Stimulated activated CD8-positive, alpha-beta memory T cell treated with anti-CD3 and anti-CD28 coated beads, Interleukin-7, amount 100 ng/mL, for 48 hours (primary cell): Measurements from ENCODE around the gene VAV2.

Source experiments
- DNase-seq, 2 donors: peaks; one replicate each; pipeline ENCODE4 v3.0.0-alpha.2; 2020; ENCODE audit warnings: low read depth in 1 of 2; ENCODE audit errors: extremely low read depth in 1 of 2

The VAV2 gene

DNA sequence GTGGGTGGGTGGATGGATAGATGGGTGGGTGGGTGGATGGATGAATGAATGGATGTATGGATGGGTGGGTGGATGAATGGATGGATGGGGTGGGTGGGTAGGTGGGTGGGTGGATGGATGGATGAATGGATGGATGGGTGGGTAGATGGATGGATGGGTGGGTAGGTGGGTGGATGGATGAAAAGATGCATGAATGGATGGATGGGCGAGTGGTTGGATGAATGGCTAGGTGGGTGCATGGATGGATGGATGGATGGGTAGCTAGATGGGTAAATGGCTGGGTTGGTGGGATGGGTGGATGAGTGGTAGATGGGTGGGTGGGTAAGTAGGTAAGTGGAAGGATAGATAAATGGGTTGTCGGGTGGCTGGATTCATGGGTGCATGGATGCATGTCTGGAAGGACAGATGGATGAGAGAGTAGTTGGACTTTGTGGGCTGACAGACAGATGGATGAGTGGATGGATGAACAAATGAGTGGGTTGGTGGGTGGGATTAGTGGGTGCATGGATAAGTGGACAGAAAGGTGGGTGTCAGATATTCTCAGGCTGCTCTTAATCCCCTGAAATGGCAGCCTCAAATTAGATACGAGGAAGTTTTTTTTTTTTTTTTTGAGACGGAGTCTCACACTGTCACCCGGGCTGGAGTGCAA is 153.1 kb downstream of the VAV2 start:
- no peak for DNase-seq

DNA sequence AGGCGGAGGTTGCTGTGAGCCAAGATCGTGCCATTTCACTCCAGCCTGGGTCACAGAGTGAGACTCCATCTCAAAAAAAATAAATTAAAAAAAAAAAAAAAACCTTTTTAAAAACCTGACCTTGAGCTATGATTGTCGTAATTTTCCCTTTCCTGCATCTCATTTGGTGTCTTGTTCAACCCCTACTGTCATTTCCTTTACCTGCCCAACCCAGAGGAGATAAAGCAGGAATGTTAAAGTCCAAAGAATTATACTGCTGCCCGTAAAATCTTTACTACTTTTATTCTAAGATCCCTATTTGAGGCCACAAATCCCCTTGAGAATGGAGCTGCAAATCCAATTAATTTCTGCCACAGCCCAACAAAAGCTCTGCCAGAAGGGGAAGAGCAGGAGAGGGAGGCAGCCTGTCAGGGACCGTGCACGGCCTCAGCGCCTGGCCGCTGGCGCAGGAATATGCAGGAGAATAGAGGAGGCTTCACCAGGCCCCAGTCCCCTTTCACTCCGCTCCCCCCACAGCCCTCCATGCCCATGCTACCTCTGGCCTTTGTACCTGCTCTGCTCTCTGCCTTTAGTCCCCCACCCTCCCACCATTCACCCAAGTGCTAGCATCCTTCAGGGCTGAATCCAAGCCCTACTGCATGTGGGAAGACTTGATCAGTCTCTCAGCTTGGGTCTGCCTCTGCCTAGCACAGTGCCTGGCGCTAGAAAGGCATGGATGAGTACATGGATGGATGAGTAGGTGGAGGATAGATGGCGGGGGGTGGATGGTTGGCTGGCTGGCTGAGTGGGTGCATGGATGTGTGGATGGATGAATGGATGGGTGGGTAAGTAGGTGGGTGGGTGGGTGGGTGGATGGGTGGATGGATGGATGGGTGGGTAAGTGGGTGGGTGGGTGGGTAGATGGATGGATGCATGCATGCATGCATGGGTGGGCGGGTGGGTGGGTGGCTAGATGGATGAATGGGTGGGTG is 154.2 kb downstream of the VAV2 start:
- no peak for DNase-seq

- DNase-seq = no peak
Observed at GRCh38 chr9:133836818-133837217, 155.3 kb downstream of the VAV2 start.

GRCh38 chr9:133836001-133836758 is 155.9 kb downstream of the VAV2 start:
- DNase-seq = no peak

- DNase-seq = no peak
Observed at GRCh38 chr9:133835262-133835901, 156.7 kb downstream of the VAV2 start.

DNA sequence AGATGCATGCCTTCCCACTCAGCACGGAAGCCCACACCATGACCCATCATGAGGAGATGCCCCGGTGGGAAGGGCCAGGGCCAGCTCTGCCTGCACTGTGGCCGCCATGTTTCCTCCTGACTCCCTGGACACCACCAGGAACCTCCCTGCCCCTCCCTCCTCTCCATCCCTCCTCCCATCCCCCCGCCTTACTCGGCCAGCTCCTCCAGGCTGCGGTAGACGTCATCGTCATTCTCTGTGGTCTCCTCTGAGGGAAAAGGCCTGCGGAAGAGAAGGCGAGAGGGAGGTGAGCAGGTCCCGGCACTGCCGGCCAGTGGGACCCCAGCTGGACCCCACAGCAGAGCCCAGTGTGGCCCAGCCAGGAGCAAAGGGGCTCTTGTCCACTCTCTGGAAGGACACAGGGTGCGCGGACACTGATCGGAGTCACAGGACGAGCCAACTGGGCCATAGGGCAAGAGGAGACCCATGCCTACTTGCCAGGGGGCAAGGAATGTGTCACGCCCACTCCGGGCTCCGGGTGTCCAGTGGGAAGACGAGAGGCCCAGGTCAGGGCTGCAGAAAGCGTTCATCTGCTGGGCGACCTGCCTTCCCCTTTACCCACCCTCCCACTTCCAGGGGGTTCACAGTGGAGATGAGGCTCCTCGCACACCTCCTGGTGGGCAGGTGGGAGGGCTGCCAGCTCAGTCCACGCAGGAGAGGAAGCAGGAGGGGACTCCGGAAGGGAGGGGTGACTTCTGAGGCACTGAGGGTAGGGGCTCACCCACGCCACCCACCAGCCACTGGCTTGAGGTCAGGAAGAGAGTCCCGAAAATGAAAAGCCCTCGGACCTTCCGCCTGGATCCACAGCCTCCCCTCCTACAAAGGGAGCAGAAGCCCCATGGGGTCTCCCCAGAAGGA is 157.8 kb downstream of the VAV2 start:
- no peak for DNase-seq

DNA sequence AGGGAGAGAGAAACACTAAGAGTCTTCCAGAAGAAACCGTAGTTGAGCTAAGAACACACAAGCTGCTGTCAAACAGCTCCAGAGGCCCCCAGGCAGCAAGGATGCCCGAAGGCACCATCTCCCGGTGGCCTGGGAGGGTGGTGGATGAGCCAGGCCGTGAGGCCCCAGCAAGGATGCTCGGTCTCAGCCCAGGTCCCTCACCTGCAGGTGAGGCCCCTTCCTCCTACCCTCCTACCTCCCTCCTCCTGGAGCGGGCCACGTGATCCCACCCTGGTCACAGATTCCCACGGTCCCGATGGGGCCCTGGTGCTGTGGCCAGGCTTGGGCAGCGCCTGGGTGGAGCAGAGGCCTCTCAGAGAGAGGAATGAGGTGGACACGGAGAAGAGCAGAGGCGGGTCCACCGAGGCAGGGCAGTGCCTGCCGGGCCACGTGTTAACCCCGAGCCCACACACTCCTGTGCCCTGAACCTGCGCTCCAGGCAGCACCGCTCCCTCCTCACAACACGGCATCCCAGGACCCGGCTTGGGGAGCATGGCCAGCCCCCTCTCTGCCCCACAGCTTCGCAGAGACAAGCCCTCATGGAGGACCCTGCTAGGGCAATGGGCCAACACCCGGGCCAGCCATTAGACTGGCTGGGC is 158.6 kb downstream of the VAV2 start:
- no peak for DNase-seq

DNA sequence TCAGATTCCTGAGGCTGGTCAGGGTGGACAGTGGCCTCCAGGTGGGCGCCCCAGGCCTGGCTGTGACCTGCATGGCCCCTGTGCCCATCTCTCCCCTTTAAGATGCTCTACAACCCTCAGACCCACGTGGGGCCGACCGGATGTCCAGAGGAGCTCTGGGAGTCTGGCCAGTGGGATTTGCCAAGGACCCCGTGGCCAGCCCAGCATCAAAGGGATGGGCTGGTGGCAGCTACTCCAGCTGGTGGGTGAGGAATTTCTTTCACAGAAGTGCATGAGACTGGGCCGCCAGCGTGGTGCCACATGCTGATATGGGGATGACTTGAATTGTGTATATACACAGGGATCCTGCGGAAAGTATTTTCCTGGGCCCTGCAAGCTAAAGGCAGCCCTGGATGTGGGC is 159.2 kb downstream of the VAV2 start:
- no peak for DNase-seq

- DNase-seq = no peak
Observed at GRCh38 chr9:133830711-133831110, 161.4 kb downstream of the VAV2 start.

DNA sequence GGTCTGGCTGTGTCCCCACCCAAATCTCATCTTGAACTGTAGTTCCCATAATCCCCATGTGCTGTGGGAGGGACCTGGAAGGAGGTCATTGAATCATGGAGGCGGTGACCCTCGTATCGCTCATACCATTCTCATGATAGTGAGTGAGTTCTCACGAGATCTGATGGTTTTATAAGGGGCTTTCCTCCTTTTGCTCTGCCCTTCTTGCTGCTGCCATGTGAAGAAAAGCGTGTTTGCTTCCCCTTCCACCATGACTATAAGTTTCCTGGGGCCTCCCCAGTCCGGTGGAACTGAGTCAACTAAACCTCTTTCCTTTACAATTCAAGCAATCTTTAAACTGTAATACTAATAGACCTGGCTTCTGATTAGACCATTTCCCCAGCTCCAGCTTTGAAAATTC is 161.8 kb downstream of the VAV2 start:
- no peak for DNase-seq

DNA sequence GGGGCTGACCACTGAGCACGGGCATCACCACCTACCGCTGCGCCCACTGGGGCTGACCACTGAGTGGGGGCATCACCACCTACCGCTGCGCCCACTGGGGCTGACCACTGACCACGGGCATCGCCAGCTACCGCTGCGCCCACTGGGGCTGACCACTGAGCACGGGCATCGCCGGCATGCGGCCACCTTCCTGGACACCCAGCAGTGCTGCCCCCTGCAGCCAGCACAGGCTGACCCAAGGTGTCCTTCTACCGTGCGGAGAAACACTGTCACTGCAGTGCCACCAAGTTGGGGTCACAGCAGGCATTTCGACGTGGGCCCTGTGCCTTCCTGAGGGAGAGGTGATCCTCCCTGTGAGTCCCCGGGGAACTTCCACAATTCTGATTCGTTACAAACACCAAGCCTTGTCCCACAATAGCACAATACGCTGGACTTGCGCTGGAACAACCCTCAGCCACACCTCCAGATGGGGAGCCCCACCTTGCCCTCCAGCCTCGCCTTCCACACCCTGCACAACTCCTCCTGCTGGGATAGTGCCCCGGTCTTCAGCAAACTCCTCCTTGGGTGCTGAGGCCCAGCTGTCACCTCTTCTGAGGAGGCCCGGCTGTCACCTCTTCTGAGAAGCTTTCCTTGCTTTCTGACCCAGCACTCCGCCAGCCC is 163.7 kb downstream of the VAV2 start:
- no peak for DNase-seq

- no peak for DNase-seq
Observed at GRCh38 chr9:133826289-133827085, 165.6 kb downstream of the VAV2 start.

GRCh38 chr9:133825555-133826218 is 166.4 kb downstream of the VAV2 start:
- DNase-seq = no peak

DNA sequence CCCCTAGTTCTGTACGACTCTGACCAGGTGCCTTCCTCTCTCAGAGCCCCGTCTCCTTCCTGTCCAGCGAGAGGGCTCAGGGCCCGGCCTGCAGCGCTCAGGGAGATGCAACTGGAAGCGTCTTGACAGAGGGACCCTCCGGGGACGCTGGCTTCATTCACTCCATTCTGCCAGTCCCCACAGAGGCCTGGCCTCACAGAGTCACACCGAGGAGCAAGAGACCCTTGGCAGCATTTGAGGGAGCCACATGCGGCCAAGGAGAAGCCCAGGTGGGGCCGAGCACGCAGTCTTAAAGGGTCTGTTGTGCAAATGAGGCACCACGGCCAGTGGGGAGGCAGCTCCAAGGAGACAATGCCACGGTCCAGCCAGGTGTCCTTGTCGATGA is 167.3 kb downstream of the VAV2 start:
- no peak for DNase-seq

DNA sequence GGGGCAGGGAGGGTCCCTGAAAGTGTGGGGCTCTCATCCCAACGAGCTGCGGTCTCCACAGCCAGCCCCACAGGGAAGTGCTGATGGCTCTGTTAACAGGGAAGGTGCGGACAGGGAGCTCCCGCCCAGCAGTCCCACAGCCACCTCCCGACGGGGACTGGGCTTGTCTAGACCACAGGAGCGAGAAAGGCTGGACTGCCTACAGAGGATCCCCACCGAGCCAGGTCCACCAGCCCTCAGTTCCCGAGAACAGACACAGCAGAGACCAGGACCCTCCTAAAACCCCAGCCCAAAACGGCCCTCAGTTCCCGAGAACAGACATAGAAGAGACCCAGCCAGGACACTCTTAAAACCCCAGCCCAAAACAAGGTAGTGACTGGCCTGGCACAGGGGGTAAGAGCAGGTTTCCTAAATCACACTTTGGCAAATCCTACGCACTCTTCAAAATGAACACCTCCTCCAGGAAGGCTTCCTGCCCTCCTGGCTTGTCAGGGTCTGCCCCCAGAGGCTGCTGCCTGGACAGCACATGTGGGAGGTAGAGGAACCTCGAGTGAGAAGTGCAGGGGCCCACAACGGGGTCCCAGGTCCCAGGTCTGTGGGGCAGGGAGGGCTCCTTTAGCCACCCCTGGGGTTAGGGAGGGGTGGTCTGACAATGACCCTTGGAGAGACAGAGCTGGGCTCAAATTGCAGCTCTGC is 167.9 kb downstream of the VAV2 start:
- no peak for DNase-seq

DNA sequence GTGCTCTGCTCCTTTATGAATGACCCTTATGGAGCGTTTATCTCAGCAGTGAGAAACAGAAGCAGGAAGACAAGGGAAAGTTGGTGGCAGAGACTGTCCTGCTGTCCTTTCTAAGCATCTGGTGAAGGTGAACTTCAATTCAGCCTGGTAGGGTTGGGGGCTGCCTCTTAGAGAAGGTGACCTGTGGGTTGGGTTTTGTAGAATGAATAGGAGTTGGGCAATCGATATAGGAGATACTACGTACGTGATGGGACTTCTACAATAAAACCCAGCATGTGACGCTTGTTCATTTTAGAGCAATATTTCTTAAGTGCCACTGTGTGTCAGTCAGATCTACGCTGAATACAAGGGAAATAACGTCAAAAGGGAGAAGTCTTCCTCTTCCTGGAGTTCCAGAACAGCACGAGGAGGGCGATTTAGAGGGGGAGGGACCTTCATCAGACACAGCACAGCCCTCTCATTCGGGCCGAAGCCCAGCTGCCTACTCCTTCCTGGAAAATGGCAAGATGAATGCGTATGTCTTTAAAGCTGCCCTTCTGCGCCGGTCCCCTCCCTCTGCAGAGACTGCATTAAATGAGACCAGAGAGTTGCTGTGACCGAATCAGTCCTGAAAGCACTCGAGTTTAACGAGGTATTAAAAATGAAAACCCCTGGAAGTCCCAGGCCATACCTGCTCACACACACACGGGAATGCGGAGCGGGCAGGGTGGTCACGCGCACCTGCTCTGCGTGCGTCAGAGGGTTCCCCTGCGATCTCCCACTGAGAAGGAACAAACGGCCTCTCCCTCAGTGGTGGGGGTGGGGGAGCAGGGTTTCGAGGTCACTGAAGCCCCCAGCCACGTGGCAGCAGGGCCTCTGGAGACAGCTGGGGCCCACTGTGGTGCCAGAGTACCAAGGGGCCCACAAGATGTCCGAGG is 168.7 kb downstream of the VAV2 start:
- no peak for DNase-seq
